Endothelial cell of umbilical vein (primary cell): ENCODE data around the gene HYAL3.

Source experiments
- CTCF ChIP-seq, 2 donors: IDR thresholded peaks; 1 replicate in 1 of 2; 2 replicates in 1 of 2; pipeline ENCODE4 v1.5.1; 2011; ENCODE audit warnings: low read length in 2 of 2, mild to moderate bottlenecking in 2 of 2, moderate library complexity in 2 of 2, control low read depth in 1 of 2, inconsistent platforms in 1 of 2, low read depth in 1 of 2; ENCODE audit not compliant: insufficient read depth in 1 of 2; ENCODE audit errors: extremely low read depth in 1 of 2
- EZH2 ChIP-seq: IDR thresholded peaks from 2 replicates; pipeline ENCODE4 v1.6.1; 2012; ENCODE audit warnings: borderline replicate concordance, low read depth, mild to moderate bottlenecking, moderate library complexity, low read length, inconsistent platforms; ENCODE audit not compliant: severe bottlenecking
- JUN ChIP-seq: IDR thresholded peaks from 2 replicates; pipeline ENCODE4 v1.6.1; 2011; ENCODE audit warnings: borderline replicate concordance, low read depth; ENCODE audit not compliant: insufficient read length, insufficient read depth
- MAX ChIP-seq: IDR thresholded peaks from 2 replicates; pipeline ENCODE4 v1.6.1; 2011; ENCODE audit not compliant: insufficient read depth, insufficient read length
- POLR2A ChIP-seq: IDR thresholded peaks from 2 replicates; pipeline ENCODE4 v1.6.1; 2012; ENCODE audit warnings: low read depth, mild to moderate bottlenecking, control low read depth, low read length
- POLR2AphosphoS5 ChIP-seq: IDR thresholded peaks from 2 replicates; pipeline ENCODE4 v1.6.1; 2012; ENCODE audit warnings: low read depth, mild to moderate bottlenecking, control low read depth, low read length, moderate library complexity; ENCODE audit not compliant: insufficient read depth

GRCh38 chr3:50264964-50265485 lies 34.2 kb downstream of the HYAL3 start:
- TF ChIP-seq CTCF (IDR thresholded peaks at IDR 0.05; ENCODE audit: extremely low read depth in 1 of 2, insufficient read depth in 1 of 2, low read depth in 1 of 2, low read length in 2 of 2) (no peak), POLR2A (no peak), EZH2 (no peak), POLR2AphosphoS5 (no peak), MAX (no peak), JUN (no peak)
